ENCODE measurements around the gene SLIT1.

The SLIT1 gene

GRCh38 chr10:97017474-97017903 is 168.3 kb downstream of the SLIT1 start:
- no peak for DNase-seq

- no peak for DNase-seq
These were observed 168.9 kb downstream of the SLIT1 start for GRCh38 chr10:97016728-97017473.

GRCh38 chr10:97015240-97015639 is 170.5 kb downstream of the SLIT1 start:
- no peak for DNase-seq

GRCh38 chr10:97013983-97014382 is 171.8 kb downstream of the SLIT1 start:
- no peak for DNase-seq

GRCh38 chr10:97013568-97013967 is 172.2 kb downstream of the SLIT1 start:
- no peak for DNase-seq

- DNase-seq = no peak
These were observed 173.3 kb downstream of the SLIT1 start for GRCh38 chr10:97012470-97012869.

GRCh38 chr10:97011397-97011796 is 174.4 kb downstream of the SLIT1 start:
- no peak for DNase-seq

GRCh38 chr10:97010695-97011206 is 175.0 kb downstream of the SLIT1 start:
- no peak for DNase-seq

- DNase-seq = no peak
These were observed 178.3 kb downstream of the SLIT1 start for GRCh38 chr10:97007417-97007816.

GRCh38 chr10:97006364-97006763 is 179.4 kb downstream of the SLIT1 start:
- no peak for DNase-seq

GRCh38 chr10:97005349-97005748 is 180.4 kb downstream of the SLIT1 start:
- no peak for DNase-seq

- no peak for DNase-seq
These were observed 181.2 kb downstream of the SLIT1 start for GRCh38 chr10:97004591-97004990.

- no peak for DNase-seq
These were observed 182.0 kb downstream of the SLIT1 start for GRCh38 chr10:97003804-97004201.

- no peak for DNase-seq
These were observed 182.5 kb downstream of the SLIT1 start for GRCh38 chr10:97003151-97003803.

GRCh38 chr10:97002670-97003069 is 183.1 kb downstream of the SLIT1 start:
- no peak for DNase-seq

- no peak for DNase-seq
These were observed 184.4 kb downstream of the SLIT1 start for GRCh38 chr10:97001183-97001991.

GRCh38 chr10:97000487-97001182 is 185.1 kb downstream of the SLIT1 start:
- DNase-seq = no peak

GRCh38 chr10:96999987-97000386 is 185.8 kb downstream of the SLIT1 start:
- no peak for DNase-seq

GRCh38 chr10:96999337-96999736 is 186.4 kb downstream of the SLIT1 start:
- no peak for DNase-seq

- DNase-seq = no peak
These were observed 187.3 kb downstream of the SLIT1 start for GRCh38 chr10:96998329-96998888.

GRCh38 chr10:96996275-96996965 is 189.3 kb downstream of the SLIT1 start:
- DNase-seq = no peak

- DNase-seq = no peak
These were observed 189.9 kb downstream of the SLIT1 start for GRCh38 chr10:96995851-96996250.

Data from DMS 273 treated with DMSO at 0.1 percent for 48 hours (cell line).